ENCODE measurements around the gene NFKB2.

DNA sequence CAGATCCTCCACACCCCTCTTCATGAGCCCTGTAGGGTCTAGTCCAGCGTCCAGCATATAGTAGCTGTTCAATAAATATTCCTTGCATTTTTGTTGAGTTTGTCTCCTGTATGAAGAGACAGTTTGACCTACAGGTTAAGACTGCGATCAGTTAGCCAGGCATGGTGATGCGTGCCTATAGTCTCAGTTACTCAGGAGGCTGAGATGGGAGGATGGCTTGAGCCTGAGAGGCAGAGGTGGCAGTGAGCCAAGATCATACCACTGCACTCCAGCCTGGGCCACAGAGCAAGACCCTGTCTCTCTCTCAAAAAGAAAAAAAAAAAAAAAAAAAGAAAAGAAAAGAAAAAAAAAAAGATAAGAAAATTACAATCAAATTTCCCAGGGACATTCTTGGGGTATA lies 42.0 kb downstream of the NFKB2 start:
- TF ChIP-seq YY1 (tag by site-specific recombination; IDR thresholded peaks at IDR 0.05): no peak
- TF ChIP-seq ZNF629 (tag by site-specific recombination; IDR thresholded peaks at IDR 0.05): no peak
